ENCODE results near the gene RIMBP2. TPM values are rescaled to one million over a fixed set of nuclear protein-coding genes. Genes with fewer than 3 reads are reported as not detected.

RIMBP2 gene, protein sequence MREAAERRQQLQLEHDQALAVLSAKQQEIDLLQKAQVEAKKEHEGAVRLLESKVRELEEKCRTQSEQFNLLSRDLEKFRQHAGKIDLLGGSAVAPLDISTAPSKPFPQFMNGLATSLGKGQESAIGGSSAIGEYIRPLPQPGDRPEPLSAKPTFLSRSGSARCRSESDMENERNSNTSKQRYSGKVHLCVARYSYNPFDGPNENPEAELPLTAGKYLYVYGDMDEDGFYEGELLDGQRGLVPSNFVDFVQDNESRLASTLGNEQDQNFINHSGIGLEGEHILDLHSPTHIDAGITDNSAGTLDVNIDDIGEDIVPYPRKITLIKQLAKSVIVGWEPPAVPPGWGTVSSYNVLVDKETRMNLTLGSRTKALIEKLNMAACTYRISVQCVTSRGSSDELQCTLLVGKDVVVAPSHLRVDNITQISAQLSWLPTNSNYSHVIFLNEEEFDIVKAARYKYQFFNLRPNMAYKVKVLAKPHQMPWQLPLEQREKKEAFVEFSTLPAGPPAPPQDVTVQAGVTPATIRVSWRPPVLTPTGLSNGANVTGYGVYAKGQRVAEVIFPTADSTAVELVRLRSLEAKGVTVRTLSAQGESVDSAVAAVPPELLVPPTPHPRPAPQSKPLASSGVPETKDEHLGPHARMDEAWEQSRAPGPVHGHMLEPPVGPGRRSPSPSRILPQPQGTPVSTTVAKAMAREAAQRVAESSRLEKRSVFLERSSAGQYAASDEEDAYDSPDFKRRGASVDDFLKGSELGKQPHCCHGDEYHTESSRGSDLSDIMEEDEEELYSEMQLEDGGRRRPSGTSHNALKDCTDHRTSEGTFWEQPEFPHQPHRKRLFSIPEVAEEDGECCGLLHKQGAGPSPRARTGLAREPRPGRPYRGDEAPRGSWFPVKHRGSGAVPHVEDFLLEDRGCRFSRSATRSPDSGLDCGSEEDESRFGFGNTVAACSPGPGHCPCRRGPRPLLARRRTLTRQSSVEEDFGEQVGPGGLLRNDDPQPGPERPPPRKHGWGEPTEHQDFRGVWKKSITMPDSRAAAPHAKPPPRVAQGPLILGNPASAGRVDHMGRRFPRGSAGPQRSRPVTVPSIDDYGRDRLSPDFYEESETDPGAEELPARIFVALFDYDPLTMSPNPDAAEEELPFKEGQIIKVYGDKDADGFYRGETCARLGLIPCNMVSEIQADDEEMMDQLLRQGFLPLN (N-terminal part only)
- 0.06 to 0.09 TPM (median 0.07 TPM) in 4 of 5 replicates, not detected in the other for total RNA-seq (2022; extraction: Qiagen RNA extraction)

DNA sequence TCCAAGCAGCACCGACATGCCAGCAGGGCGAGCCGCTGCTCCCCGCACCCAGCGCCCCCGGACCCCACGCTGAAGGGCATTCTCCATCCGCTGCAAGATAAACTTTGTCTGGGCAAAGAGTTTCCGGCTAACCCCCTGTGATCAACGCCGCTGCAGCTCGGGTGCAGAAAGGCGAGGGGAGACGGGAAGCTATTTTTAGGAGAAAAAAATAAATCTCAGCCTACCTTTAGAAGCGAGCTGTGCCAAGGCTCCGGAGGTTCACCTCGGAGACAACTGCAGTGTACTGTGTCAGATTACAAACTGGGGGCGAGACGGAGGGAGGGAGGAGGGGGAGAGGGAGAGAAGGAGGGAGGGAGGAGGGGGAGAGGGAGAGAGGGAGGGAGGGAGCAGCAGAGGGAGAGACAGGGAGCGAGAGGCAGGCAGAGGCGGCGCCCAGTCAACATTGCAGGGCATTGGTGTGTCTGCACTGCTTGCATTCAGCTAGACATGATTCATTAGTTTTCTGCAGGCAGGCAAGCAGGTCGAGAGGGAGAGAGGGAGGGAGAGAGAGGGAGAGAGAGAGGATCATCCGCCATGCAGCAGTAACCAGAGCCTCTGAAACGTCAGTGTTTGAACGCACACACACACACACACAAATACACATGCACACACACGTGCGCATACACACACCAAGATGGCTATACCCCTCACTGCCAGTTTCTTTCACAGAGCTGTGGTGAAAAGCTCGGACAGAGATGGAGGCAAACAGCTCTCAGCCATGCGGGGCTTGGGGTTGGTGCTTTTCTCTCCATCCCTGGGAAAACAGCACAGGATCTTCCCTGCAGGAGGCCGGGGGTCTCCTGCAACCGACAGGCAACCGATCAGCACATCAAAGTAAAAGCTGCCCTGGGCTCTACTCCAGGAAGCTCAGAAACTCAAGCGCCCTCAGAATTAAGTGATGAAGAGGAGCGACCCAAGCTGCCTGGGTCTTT is at the start of gene RIMBP2:
Gene RIMBP2, minus strand, starts transcription at position 302 of the 971 bp plus-strand sequence. CDS start 237,286 bp downstream, outside the sequence.

Other genes starting within 250 kb of the RIMBP2 start
- gene STX2, start 123.0 kb upstream of the RIMBP2 start, total RNA-seq (2022; extraction: Qiagen RNA extraction), result 22.9 to 29.7 TPM (median 27.4 TPM) in 5 replicates
- 1,677 to 1,881 TPM (median 1,725 TPM) in 5 replicates for gene RAN, start 155.8 kb upstream of the RIMBP2 start, total RNA-seq (2022; extraction: Qiagen RNA extraction)
- 0.40 to 0.56 TPM (median 0.55 TPM) in 5 replicates for gene ADGRD1, start 237.6 kb upstream of the RIMBP2 start, total RNA-seq (2022; extraction: Qiagen RNA extraction)